HEK293 (cell line): ENCODE results near the gene RSL1D1.

ENCODE experiments used
- CTCF ChIP-seq: fragments of 450-650 bp; formaldehyde crosslinking; IDR thresholded peaks from 2 replicates; pipeline ENCODE4 v1.5.1; 2016; ENCODE audit warnings: missing biosample characterization, missing genetic modification characterization
- MZF1 ChIP-seq: fragments of 450-650 bp; formaldehyde crosslinking; IDR thresholded peaks from 2 replicates; pipeline ENCODE4 v1.5.1; 2017; ENCODE audit warnings: missing biosample characterization, missing genetic modification characterization, borderline replicate concordance
- TCF7L2 ChIP-seq: IDR thresholded peaks from 2 replicates; pipeline ENCODE4 v1.6.1; 2011; ENCODE audit warnings: low read depth, mild to moderate bottlenecking, inconsistent platforms, low read length, moderate library complexity, borderline replicate concordance
- YY2 ChIP-seq: fragments of 450-650 bp; formaldehyde crosslinking; IDR thresholded peaks from 2 replicates; pipeline ENCODE4 v1.5.1; 2016; ENCODE audit warnings: missing biosample characterization, missing genetic modification characterization
- ZFHX2 ChIP-seq: fragments of 450-650 bp; formaldehyde crosslinking; conservative IDR thresholded peaks from 2 replicates; pipeline ENCODE4 v1.5.1; 2016; ENCODE audit warnings: missing biosample characterization, missing genetic modification characterization
- ZNF274 ChIP-seq, 2 experiments: fragments of 200-500 bp in 1 of 2; fragments of 450-650 bp in 1 of 2; sonication (Bioruptor generic) in 1 of 2; formaldehyde crosslinking in 1 of 2; IDR thresholded peaks; 2 replicates each; pipeline versions ENCODE4 v1.5.1 to v1.6.1; 2014 to 2016; ENCODE audit warnings: borderline replicate concordance in 1 of 2, inconsistent platforms in 1 of 2, low read length in 1 of 2, missing biosample characterization in 1 of 2, missing genetic modification characterization in 1 of 2
- ZNF561 ChIP-seq: fragments of 450-650 bp; IDR thresholded peaks from 2 replicates; pipeline ENCODE4 v1.5.1; 2018; ENCODE audit warnings: missing biosample characterization, missing genetic modification characterization, borderline replicate concordance
- ZNF670 ChIP-seq: fragments of 450-650 bp; formaldehyde crosslinking; IDR thresholded peaks from 2 replicates; pipeline ENCODE4 v1.5.1; 2016; ENCODE audit warnings: missing biosample characterization, missing genetic modification characterization, low read depth
- ZNF776 ChIP-seq: fragments of 450-650 bp; formaldehyde crosslinking; IDR thresholded peaks from 2 replicates; pipeline ENCODE4 v1.5.0; 2017; ENCODE audit warnings: missing biosample characterization, missing genetic modification characterization, borderline replicate concordance
- TF ChIP-seq, protein P1 (sequence below): fragments of 450-650 bp; formaldehyde crosslinking; IDR thresholded peaks from 2 replicates; pipeline ENCODE4 v1.5.1; 2016; ENCODE audit warnings: missing biosample characterization, missing genetic modification characterization
- TF ChIP-seq, protein P2 (sequence below): fragments of 450-650 bp; formaldehyde crosslinking; IDR thresholded peaks from 2 replicates; pipeline ENCODE4 v1.5.1; 2016; ENCODE audit warnings: missing biosample characterization, missing genetic modification characterization

DNA sequence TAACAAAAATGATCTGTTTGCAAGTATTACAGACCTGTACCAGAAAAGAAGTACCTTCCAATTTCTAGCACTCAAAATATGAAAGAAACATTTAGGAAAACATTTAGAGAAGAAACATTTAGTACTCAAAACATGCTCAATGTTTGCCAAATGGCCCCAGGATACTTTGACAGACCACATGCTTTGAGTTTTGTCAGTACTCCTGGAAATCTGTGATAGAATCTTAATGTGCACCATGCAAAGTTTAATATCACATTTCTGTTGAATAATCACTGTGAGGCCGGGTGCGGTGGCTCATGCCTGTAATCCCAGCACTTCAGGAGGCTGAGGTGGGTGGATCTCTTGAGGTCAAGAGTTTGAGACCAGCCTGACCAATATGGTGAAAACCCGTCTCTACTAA is 45.8 kb downstream of the RSL1D1 start:
- TF ChIP-seq ZNF776 (tag by site-specific recombination) (no peak), ZNF274 (IDR thresholded peaks at IDR 0.05; ENCODE audit: low read length) (no peak), ZNF274 (tag by site-specific recombination; IDR thresholded peaks at IDR 0.05; ENCODE audit: borderline replicate concordance) (no peak), CTCF (no peak), TCF7L2 (no peak), ZFHX2 (tag by site-specific recombination) (no peak), ZNF561 (tag by site-specific recombination) (no peak), YY2 (no peak), MZF1 (no peak), ZNF670 (no peak)
- TF ChIP-seq, protein P1, sequence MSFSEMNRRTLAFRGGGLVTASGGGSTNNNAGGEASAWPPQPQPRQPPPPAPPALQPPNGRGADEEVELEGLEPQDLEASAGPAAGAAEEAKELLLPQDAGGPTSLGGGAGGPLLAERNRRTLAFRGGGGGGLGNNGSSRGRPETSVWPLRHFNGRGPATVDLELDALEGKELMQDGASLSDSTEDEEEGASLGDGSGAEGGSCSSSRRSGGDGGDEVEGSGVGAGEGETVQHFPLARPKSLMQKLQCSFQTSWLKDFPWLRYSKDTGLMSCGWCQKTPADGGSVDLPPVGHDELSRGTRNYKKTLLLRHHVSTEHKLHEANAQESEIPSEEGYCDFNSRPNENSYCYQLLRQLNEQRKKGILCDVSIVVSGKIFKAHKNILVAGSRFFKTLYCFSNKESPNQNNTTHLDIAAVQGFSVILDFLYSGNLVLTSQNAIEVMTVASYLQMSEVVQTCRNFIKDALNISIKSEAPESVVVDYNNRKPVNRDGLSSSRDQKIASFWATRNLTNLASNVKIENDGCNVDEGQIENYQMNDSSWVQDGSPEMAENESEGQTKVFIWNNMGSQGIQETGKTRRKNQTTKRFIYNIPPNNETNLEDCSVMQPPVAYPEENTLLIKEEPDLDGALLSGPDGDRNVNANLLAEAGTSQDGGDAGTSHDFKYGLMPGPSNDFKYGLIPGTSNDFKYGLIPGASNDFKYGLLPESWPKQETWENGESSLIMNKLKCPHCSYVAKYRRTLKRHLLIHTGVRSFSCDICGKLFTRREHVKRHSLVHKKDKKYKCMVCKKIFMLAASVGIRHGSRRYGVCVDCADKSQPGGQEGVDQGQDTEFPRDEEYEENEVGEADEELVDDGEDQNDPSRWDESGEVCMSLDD: no peak
- TF ChIP-seq, protein P2, sequence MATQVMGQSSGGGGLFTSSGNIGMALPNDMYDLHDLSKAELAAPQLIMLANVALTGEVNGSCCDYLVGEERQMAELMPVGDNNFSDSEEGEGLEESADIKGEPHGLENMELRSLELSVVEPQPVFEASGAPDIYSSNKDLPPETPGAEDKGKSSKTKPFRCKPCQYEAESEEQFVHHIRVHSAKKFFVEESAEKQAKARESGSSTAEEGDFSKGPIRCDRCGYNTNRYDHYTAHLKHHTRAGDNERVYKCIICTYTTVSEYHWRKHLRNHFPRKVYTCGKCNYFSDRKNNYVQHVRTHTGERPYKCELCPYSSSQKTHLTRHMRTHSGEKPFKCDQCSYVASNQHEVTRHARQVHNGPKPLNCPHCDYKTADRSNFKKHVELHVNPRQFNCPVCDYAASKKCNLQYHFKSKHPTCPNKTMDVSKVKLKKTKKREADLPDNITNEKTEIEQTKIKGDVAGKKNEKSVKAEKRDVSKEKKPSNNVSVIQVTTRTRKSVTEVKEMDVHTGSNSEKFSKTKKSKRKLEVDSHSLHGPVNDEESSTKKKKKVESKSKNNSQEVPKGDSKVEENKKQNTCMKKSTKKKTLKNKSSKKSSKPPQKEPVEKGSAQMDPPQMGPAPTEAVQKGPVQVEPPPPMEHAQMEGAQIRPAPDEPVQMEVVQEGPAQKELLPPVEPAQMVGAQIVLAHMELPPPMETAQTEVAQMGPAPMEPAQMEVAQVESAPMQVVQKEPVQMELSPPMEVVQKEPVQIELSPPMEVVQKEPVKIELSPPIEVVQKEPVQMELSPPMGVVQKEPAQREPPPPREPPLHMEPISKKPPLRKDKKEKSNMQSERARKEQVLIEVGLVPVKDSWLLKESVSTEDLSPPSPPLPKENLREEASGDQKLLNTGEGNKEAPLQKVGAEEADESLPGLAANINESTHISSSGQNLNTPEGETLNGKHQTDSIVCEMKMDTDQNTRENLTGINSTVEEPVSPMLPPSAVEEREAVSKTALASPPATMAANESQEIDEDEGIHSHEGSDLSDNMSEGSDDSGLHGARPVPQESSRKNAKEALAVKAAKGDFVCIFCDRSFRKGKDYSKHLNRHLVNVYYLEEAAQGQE (tag by site-specific recombination): no peak
